HepG2 (cell line): ENCODE data around the gene PPP3CB. TPM values are rescaled to one million over a fixed set of nuclear protein-coding genes. Genes with fewer than 3 reads are reported as not detected.

Experiments
- ATAC-seq: fragments of 200-7000 bp; cut with Tn5 transposase; 3 replicates; pipeline ENCODE4 v1.9.1; 2020; ENCODE audit warnings: mild to moderate bottlenecking, moderate library complexity
- BruUV-seq: library from RNA; stranded (reverse); fragments of 400-500 nt; replicated peaks from 2 replicates; lab custom pipeline; 2021; lab: Mats Ljungman, UMichigan
- CTCF ChIA-PET: fragments of 300-600 bp; formaldehyde crosslinking; extraction: SDS; loops from one replicate; lab custom pipeline; 2021; ENCODE audit warnings: low total read pairs, inconsistent platforms, low intra/inter-chr PET ratio; lab: Yijun Ruan, JAX
- POLR2A ChIA-PET: fragments of 350-600 bp; sonication (Branson Sonifier 250); formaldehyde crosslinking; loops from one replicate; lab custom pipeline; 2020; ENCODE audit warnings: antibody characterized with exemption, inconsistent platforms; lab: Yijun Ruan, JAX
- DNase-seq: peaks from one replicate; pipeline ENCODE4 v3.0.0-alpha.2; 2015; ENCODE audit warnings: low spot score
- FAIRE-seq: peaks from 3 replicates; lab custom pipeline; 2011; peaks lifted over from hg19 to GRCh38; lab: Jason Lieb, UNC
- H2AFZ ChIP-seq: one replicate; pipeline ENCODE4 v1.6.1; 2011; ENCODE audit warnings: low read length, inconsistent platforms
- H3K27ac ChIP-seq: fragments of 300-600 bp; 3 replicates; pipeline ENCODE4 v1.8.0; 2011; ENCODE audit warnings: mixed run types, mild to moderate bottlenecking, mixed read lengths, low read length, inconsistent platforms; ENCODE audit not compliant: insufficient read depth; ENCODE audit errors: extremely low read length
- H3K27me3 ChIP-seq, 2 experiments: fragments of 200-600 bp in 1 of 2; 2 replicates in 1 of 2; 3 replicates in 1 of 2; pipeline versions ENCODE4 v1.6.0 to v1.8.0; 2011; ENCODE audit warnings: low read length in 2 of 2, mild to moderate bottlenecking in 2 of 2, moderate library complexity in 2 of 2, inconsistent platforms in 1 of 2; ENCODE audit not compliant: insufficient read depth in 2 of 2, control insufficient read depth in 1 of 2
- H3K36me3 ChIP-seq, 2 experiments: fragments of 200-600 bp in 1 of 2; replicated peaks in 1 of 2; 2 replicates in 1 of 2; 3 replicates in 1 of 2; pipeline versions ENCODE4 v1.5.1 to v1.8.0; 2011; ENCODE audit warnings: low read length in 2 of 2, inconsistent platforms in 1 of 2; ENCODE audit not compliant: insufficient read depth in 2 of 2, control insufficient read depth in 1 of 2
- H3K4me1 ChIP-seq: 2 replicates; pipeline ENCODE4 v1.5.1; 2012; ENCODE audit warnings: low read length, inconsistent platforms; ENCODE audit not compliant: insufficient read depth
- H3K4me2 ChIP-seq: 2 replicates; pipeline ENCODE4 v1.6.0; 2011; ENCODE audit warnings: low read depth, low read length, inconsistent platforms
- H3K4me3 ChIP-seq, 3 experiments: fragments of 200-600 bp in 1 of 3; sonication (generic), shearing (Covaris generic) in 1 of 3; replicated peaks in 1 of 3; 2 replicates each; pipeline ENCODE4 v1.5.1; 2011 to 2016; ENCODE audit warnings: low read length in 3 of 3, inconsistent platforms in 2 of 3, low read depth in 2 of 3, mild to moderate bottlenecking in 2 of 3, control low read depth in 1 of 3, mixed read lengths in 1 of 3; ENCODE audit not compliant: insufficient read depth in 1 of 3
- H3K79me2 ChIP-seq: one replicate; pipeline ENCODE4 v1.6.1; 2011; ENCODE audit warnings: low read length, inconsistent platforms; ENCODE audit not compliant: insufficient read depth
- H3K9ac ChIP-seq: 2 replicates; pipeline ENCODE4 v1.6.0; 2011; ENCODE audit warnings: mild to moderate bottlenecking, low read depth, low read length, inconsistent platforms; ENCODE audit not compliant: insufficient read depth
- H3K9me3 ChIP-seq: 2 replicates; pipeline ENCODE4 v1.5.1; 2012; ENCODE audit warnings: mild to moderate bottlenecking, low read length
- H4K20me1 ChIP-seq: 2 replicates; pipeline ENCODE4 v1.6.0; 2011; ENCODE audit warnings: inconsistent platforms, mild to moderate bottlenecking, low read length, moderate library complexity; ENCODE audit not compliant: insufficient read depth
- FOSL2 ChIP-seq: sonication (generic); formaldehyde crosslinking; IDR thresholded peaks from 2 replicates; pipeline ENCODE4 v1.4.0; 2020; ENCODE audit warnings: missing genetic modification reagents
- HDAC2 ChIP-seq: sonication (generic); formaldehyde crosslinking; IDR thresholded peaks from 2 replicates; pipeline ENCODE4 v1.4.0; 2020; ENCODE audit warnings: missing genetic modification reagents
- ISL2 ChIP-seq: sonication (generic); formaldehyde crosslinking; IDR thresholded peaks from 2 replicates; pipeline ENCODE4 v1.5.0; 2020; ENCODE audit warnings: missing genetic modification reagents
- MIER2 ChIP-seq: IDR thresholded peaks from 2 replicates; pipeline ENCODE4 v1.6.1; 2016; ENCODE audit warnings: missing biosample characterization, missing genetic modification reagents
- REST ChIP-seq, 2 experiments: IDR thresholded peaks; 2 replicates each; pipeline ENCODE4 v1.6.1; 2011 to 2012; ENCODE audit warnings: low read length in 2 of 2, borderline replicate concordance in 1 of 2, low read depth in 1 of 2, mild to moderate bottlenecking in 1 of 2, moderate library complexity in 1 of 2
- WGBS: methylation state at CpG from one replicate; pipeline ENCODE4 v1.1.6; 2017; ENCODE audit warnings: low lambda C conversion rate; 5-methylcytosine and 5-hydroxymethylcytosine counted together
- in situ Hi-C: cut with HindIII; loops from 2 replicates; pipeline ENCODE4 v1.10.0; 2017; ENCODE audit warnings: low pct_unique_long_range_greater_than_20kb; ENCODE audit not compliant: extremely low pct_ligation_motif_present
- intact Hi-C: fragments of 100-400 bp; cut with micrococcal nuclease; formaldehyde crosslinking; loops from one replicate; pipeline ENCODE4 v1.10.0; 2022; ENCODE audit not compliant: unreplicated experiment
- polyA plus RNA-seq, 8 experiments: library from polyadenylated mRNA; depleted of rRNA in 3 of 8; stranded (reverse) in 7 of 8; unstranded in 1 of 8; fragments of >200 nt; fragmentation: Illumina TruSeq in 4 of 8; extraction: Trizol in 4 of 8; gene quantifications; 2 replicates each; pipeline versions ENCODE4 v1.2.1 to v1.2.3, GENCODE V29; 2011 to 2016; ENCODE audit warnings: low read depth in 4 of 8, missing spikeins in 1 of 8, mixed read lengths in 1 of 8; ENCODE audit not compliant: insufficient read depth in 1 of 8
- total RNA-seq, 5 experiments: library from RNA; depleted of rRNA; stranded (reverse); fragments of >200 nt; fragmentation: Illumina TruSeq; extraction: Trizol; gene quantifications; 2 replicates each; pipeline ENCODE4 v1.2.3, GENCODE V29; 2016; ENCODE audit warnings: low read depth in 1 of 5

PPP3CB gene
- total and polyA plus RNA-seq, 2 of the 13 experiments (the other 11 are each of a cell fraction or from before 2014, with no cell fraction given) = 8.7 to 11.4 TPM

GRCh38 chr10:73408061-73408460 lies 87.8 kb downstream of the PPP3CB start:
- ChIA-PET POLR2A (no interaction called here), CTCF (no interaction called here)
- Histone ChIP-seq H3K27ac (no peak overlapping the region), H3K36me3 (peaks cover 0 to 6% of the 10 kb centered on the region in 2 experiments; a peak in 1 of 5 replicates), H4K20me1 (peaks cover 19% of the 10 kb centered on the region), H3K9me3 (no peaks in the 10 kb centered on the region), H3K79me2 (peaks cover 87% of the 10 kb centered on the region), H3K4me3 (no peak overlapping the region), H3K4me1 (peaks cover 35% of the 10 kb centered on the region), H3K27me3 (no peaks in the 10 kb centered on the region; a peak in 1 of 5 replicates), H3K9ac (no peak overlapping the region), H2AFZ (no peak overlapping the region), H3K4me2 (no peak overlapping the region)
- DNase-seq = no peak
- intact Hi-C loops (no loop called here), in situ Hi-C loops (no loop called here)
- no TSS peak for BruUV-seq
- FAIRE-seq = no peak
- ATAC-seq = no peak
- TF ChIP-seq FOSL2 (CRISPR knock-in tag) (peak; percentile 43), ISL2 (CRISPR knock-in tag) (no peak)
- WGBS = 96% methylated on average over 5 of the region's 5 CpGs

GRCh38 chr10:73407495-73407894 lies 88.3 kb downstream of the PPP3CB start:
- in situ Hi-C loops = no loop called here
- peaks cover 19% of the 10 kb centered on the region for H4K20me1 ChIP-seq

More at GRCh38 chr10:73407495-73407894, 88.3 kb downstream of the PPP3CB start:
- Histone ChIP-seq H3K9me3 (no peaks in the 10 kb centered on the region), H3K4me2 (no peak overlapping the region), H3K79me2 (peaks cover 85% of the 10 kb centered on the region), H3K27ac (no peak overlapping the region), H3K27me3 (no peaks in the 10 kb centered on the region), H3K4me1 (peaks cover 33% of the 10 kb centered on the region)
- ATAC-seq = no peak
- no TSS peak for BruUV-seq
- DNase-seq = no peak
- FAIRE-seq = no peak
- peak; percentile 48; the same call in 1 of the 2 replicates for TF ChIP-seq MIER2 (CRISPR knock-in tag)
- peak in 1 of 2 experiments; percentile 79; a peak in 1 of 4 replicates for TF ChIP-seq REST (IDR thresholded peaks at IDR 0.05; ENCODE audit: borderline replicate concordance in 1 of 2, low read depth in 1 of 2, low read length in 2 of 2)
- no peak for TF ChIP-seq HDAC2 (CRISPR knock-in tag)
- TF ChIP-seq, all 625 proteins: peak for 2
- ChIA-PET POLR2A (no interaction called here), CTCF (no interaction called here)
- H3K36me3 ChIP-seq = peaks cover 0 to 6% of the 10 kb centered on the region in 2 experiments; a peak in 1 of 5 replicates
- no peak overlapping the region for H2AFZ ChIP-seq
- intact Hi-C loops = no loop called here
- no peak overlapping the region for H3K9ac ChIP-seq
- 93% methylated on average over 1 of the region's 1 CpG for WGBS
- H3K4me3 ChIP-seq = no peak overlapping the region
